Kidney (tissue), 14 donors: ENCODE results near the gene PHF23. TPM values are rescaled to one million over a fixed set of nuclear protein-coding genes. Genes with fewer than 3 reads are reported as not detected.

Source experiments
- DNase-seq, 5 donors: peaks; one replicate each; pipeline ENCODE4 v3.0.0-alpha.2; 2013 to 2020
- FAIRE-seq: peaks from 2 replicates; lab custom pipeline; 2012; peaks lifted over from hg19 to GRCh38; lab: Jason Lieb, UNC
- H3K27ac ChIP-seq, 2 donors: one replicate each; pipeline ENCODE4 v1.7.0; 2013; ENCODE audit warnings: low read depth in 2 of 2, low read length in 2 of 2, inconsistent platforms in 1 of 2
- H3K27me3 ChIP-seq: one replicate; pipeline ENCODE4 v1.7.1; 2013; ENCODE audit warnings: low read length, inconsistent platforms; ENCODE audit not compliant: control insufficient read depth, insufficient read depth
- H3K36me3 ChIP-seq, 3 donors: one replicate each; pipeline versions ENCODE4 v1.7.0 to v1.7.1; 2013; ENCODE audit warnings: low read length in 3 of 3, control low read depth in 1 of 3, inconsistent platforms in 1 of 3; ENCODE audit not compliant: insufficient read depth in 3 of 3, control insufficient read depth in 2 of 3
- H3K4me1 ChIP-seq, 3 donors: one replicate each; pipeline versions ENCODE4 v1.7.0 to v1.7.1; 2013; ENCODE audit warnings: low read length in 3 of 3, inconsistent platforms in 1 of 3, low read depth in 1 of 3; ENCODE audit not compliant: control insufficient read depth in 2 of 3, insufficient read depth in 2 of 3
- H3K4me3 ChIP-seq, 3 donors: one replicate each; pipeline versions ENCODE4 v1.7.0 to v1.8.1; 2013; ENCODE audit warnings: low read length in 3 of 3, control low read depth in 1 of 3, inconsistent platforms in 1 of 3
- H3K9ac ChIP-seq, 3 donors: one replicate each; pipeline versions ENCODE4 v1.7.0 to v1.7.1; 2013; ENCODE audit warnings: low read length in 3 of 3, control low read depth in 1 of 3, inconsistent platforms in 1 of 3
- H3K9me3 ChIP-seq, 3 donors: one replicate each; pipeline versions ENCODE4 v1.7.0 to v1.7.1; 2013; ENCODE audit warnings: low read length in 3 of 3, control low read depth in 1 of 3, inconsistent platforms in 1 of 3; ENCODE audit not compliant: control insufficient read depth in 2 of 3, insufficient read depth in 1 of 3
- CTCF ChIP-seq: IDR thresholded peaks from 3 replicates; pipeline ENCODE4 v1.5.1; 2012; ENCODE audit warnings: mild to moderate bottlenecking, moderate library complexity, borderline replicate concordance; ENCODE audit not compliant: insufficient read depth; ENCODE audit errors: extremely low read depth
- intact Hi-C: fragments of 100-400 bp; cut with DNase I; formaldehyde crosslinking; loops from one replicate; pipeline ENCODE4 v1.11.1; 2022
- polyA plus RNA-seq: library from polyadenylated mRNA; stranded (reverse); fragments of 350-450 nt; fragmentation: Illumina TruSeq; extraction: RNeasy Lipid Tissue Mini Kit (QIAGEN cat#74804); gene quantifications from one replicate; pipeline ENCODE4 v1.2.3, GENCODE V29; 2014; ENCODE audit warnings: low read depth, low replicate concordance; ENCODE audit not compliant: insufficient read depth
- total RNA-seq: library from RNA; stranded (reverse); fragmentation: NEBNext Ultra II Directional; extraction: Animal tissue kit (Norgen Biotek cat#: 25700); gene quantifications from one replicate; pipeline ENCODE4 v1.2.1, GENCODE V29; 2021
- donor health status: control.
- donor health status: control.
- donor health status: control.
- donor health status: control.
- donor health status: control.
- donor health status: DM: yes; HTN: yes; CAD: no.
- donor health status: Normal renal cell carcinoma (clear cell type).

Gene PHF23
- total and polyA plus RNA-seq, 2 donors from 2014 or later, result 28.1 to 48.5 TPM

GRCh38 chr17:7196651-7197401, 42.4 kb downstream of the PHF23 start:
- no peak for TF ChIP-seq CTCF
- Histone ChIP-seq H3K27me3 (no peaks in the 10 kb centered on the region), H3K4me1 (no peaks in the 10 kb centered on the region), H3K9ac (no peak overlapping the region), H3K9me3 (no peaks in the 10 kb centered on the region), H3K4me3 (no peak overlapping the region), H3K27ac (no peak overlapping the region), H3K36me3 (peaks cover 0 to 12% (median 0%) of the 10 kb centered on the region in 3 donors)
- FAIRE-seq (no peak), DNase-seq (no peak)
- intact Hi-C loops, result no loop called here

- no peak for TF ChIP-seq CTCF
- no peaks in the 10 kb centered on the region for H3K4me1 ChIP-seq
- H3K9me3 ChIP-seq, result no peaks in the 10 kb centered on the region
- H3K9ac ChIP-seq, result no peak overlapping the region
- peaks cover 0 to 12% (median 0%) of the 10 kb centered on the region in 3 donors for H3K36me3 ChIP-seq
- H3K4me3 ChIP-seq, result no peak overlapping the region
- no peak for FAIRE-seq
- no peak overlapping the region for H3K27ac ChIP-seq
- no peak for DNase-seq
- intact Hi-C loops, result no loop called here
- no peaks in the 10 kb centered on the region for H3K27me3 ChIP-seq
Measured at GRCh38 chr17:7195971-7196370, 43.3 kb downstream of the PHF23 start.

- FAIRE-seq (no peak), DNase-seq (no peak)
- intact Hi-C loops, result no loop called here
- Histone ChIP-seq H3K9ac (no peak overlapping the region), H3K4me1 (no peaks in the 10 kb centered on the region), H3K36me3 (peaks cover 0 to 12% (median 0%) of the 10 kb centered on the region in 3 donors), H3K27me3 (no peaks in the 10 kb centered on the region), H3K27ac (no peak overlapping the region), H3K9me3 (no peaks in the 10 kb centered on the region), H3K4me3 (no peak overlapping the region)
- no peak for TF ChIP-seq CTCF
Measured at GRCh38 chr17:7192271-7192937, 46.9 kb downstream of the PHF23 start.
